ENCODE data around the gene KLF2.
"Not testable (repeated sequence)": the region's sequence is repeated elsewhere in the genome, so short reads cannot be mapped to it uniquely, and the experiment has no call there.

DNA sequence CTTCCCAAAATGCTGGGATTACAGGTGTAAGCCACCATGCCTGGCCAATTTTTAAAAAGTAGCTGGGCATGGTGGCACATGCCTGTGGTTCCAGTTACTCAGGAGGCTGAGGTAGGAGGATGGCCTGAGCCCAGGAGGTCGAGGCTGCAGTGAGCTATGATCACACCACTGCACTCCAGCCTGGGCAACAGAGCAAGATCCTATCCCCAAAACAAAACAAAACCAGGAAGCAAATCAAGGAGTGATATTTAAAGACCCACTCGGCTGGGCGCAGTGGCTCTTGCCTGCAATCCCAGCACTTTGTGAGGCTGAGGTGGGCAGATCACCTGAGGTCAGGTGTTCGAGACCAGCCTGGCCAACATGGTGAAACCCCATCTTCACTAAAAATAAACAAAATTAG is 22.5 kb downstream of the KLF2 start:
- TF ChIP-seq CTCF, POLR2AphosphoS5, POLR2A (IDR thresholded peaks at IDR 0.05): not testable (repeated sequence)
